MV-4-11 (cell line): ENCODE measurements around the gene PRRC2C.

Experiments used
- DNase-seq: peaks from one replicate; lab custom pipeline; 2025; lab: John Stamatoyannopoulos, UW

The PRRC2C gene

DNA sequence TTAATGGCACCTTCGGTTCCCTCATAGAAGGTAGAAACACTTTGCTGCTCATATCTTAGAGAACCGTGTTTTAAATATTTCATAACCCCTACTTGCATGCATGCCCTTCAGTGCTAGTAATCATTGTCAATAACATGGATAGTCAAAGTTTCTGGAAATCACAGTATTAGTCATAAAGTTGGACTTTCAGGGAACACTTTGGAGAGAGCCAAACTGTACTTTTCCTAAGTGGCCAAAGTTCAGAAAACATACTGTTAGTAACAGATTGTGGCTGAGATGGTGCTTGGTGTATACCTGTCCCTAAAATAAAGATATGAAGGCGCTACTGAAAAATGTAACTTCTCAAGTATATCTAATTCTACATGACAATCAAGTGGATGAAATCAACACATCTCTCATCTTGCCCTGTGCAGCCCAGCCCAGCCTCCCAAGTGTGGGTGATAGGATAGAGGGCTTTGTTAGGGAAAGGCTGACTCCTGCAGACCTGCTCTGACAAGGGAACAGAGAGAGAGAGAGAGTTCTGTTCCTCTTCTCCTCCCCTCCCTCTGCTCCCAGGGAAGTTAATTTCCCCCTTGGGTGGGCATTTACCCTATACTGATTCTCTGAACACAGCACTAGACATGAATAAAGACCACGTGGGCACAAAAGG is 152.7 kb downstream of the PRRC2C start:
- DNase-seq, result no peak

DNA sequence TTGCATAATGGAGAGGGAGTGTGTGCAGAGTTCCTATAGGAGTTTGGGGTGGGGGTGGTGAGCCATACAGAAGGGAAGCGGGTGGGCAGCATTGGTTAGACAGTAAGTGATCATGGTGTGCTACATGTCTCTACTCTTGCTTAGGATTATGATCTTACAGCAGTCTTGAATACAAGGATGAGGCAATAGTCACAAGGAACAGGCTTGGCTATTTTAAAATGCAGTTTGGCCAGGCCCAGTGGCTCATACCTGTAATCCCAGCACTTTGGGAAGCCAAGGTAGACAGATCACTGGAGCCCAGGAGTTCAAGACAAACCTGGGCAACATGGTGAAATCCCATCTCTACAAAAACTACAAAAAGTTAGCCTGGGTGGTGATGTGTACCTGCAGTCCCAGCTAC is 154.9 kb downstream of the PRRC2C start:
- DNase-seq, result no peak

DNA sequence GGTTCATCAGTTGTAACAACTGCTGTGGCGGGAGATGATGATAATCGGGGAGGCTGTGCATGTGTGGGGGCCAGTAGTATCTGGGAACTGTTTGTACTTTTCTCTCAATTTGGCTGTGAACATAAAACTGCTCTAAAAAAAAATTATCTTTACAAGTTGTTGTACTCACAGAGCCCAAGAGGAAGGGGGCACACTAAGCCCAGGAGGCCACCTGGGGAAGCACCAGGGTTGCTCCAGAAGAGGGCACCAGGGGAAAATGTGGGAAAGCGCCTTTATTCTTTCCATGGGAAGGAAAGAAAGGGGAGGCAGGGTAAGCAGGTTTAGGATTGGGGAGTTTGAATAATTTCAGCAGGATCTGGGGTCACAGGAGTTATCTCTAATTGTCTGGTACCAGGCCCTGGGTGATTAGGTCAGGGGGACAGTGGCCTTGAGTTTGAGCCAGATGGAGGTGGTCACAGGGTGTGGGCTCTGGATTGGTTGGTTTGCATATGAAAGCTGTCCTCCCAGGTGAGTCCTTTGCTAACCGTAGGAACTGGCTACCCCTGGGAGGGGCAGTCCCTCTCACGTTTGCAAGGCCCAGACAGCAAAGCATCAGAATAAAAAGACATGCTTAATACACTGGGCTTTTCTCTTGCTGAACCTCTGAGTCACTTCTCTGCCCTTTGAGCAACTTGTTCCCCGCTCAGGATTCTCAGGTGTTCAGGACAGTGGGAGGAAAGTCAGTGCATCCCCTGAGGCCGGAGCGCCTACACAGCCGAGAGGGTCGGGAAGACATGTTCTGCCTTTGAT is 155.9 kb downstream of the PRRC2C start:
- no peak for DNase-seq

DNA sequence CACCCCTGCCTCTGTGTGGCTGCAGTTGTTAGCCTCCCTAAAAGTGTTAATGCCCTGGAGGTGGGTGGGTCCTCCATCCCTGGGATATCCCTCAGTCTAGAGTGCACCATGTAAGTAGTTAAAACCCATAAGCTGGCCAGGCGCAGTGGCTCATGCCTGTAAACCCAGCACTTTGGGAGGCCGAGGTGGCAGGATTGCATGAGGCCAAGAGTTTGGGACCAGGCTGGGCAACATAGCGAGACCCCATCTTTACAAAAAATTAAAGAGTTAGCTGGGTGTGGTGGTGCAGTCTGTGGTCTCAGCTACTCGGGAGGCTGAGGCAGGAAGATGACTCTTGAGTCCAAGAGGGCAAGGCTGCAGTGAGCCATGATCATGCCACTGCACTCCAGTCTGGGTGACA is 156.9 kb downstream of the PRRC2C start:
- no peak for DNase-seq
